Liver (tissue), 9 donors: ENCODE measurements around the gene RPS28. TPM values are rescaled to one million over a fixed set of nuclear protein-coding genes. Genes with fewer than 3 reads are reported as not detected.
"Not testable (repeated sequence)": the region's sequence is repeated elsewhere in the genome, so short reads cannot be mapped to it uniquely, and the experiment has no call there.

Source experiments
- DNase-seq: peaks from one replicate; pipeline ENCODE4 v3.0.0-alpha.2; 2017; ENCODE audit warnings: low spot score
- H3K27ac ChIP-seq, 2 donors: one replicate each; pipeline ENCODE4 v1.7.0; 2013; ENCODE audit warnings: inconsistent platforms in 2 of 2, low read length in 2 of 2, control low read depth in 1 of 2, low read depth in 1 of 2, mild to moderate bottlenecking in 1 of 2
- H3K27me3 ChIP-seq, 4 donors: one replicate each; pipeline versions ENCODE4 v1.6.1 to v1.7.0; 2013; ENCODE audit warnings: low read length in 3 of 4, inconsistent platforms in 1 of 4, mild to moderate bottlenecking in 1 of 4, moderate library complexity in 1 of 4; ENCODE audit not compliant: control insufficient read depth in 4 of 4, insufficient read depth in 4 of 4
- H3K36me3 ChIP-seq, 4 donors: one replicate each; pipeline versions ENCODE4 v1.6.1 to v1.7.0; 2013; ENCODE audit warnings: low read length in 3 of 4, mild to moderate bottlenecking in 3 of 4, low read depth in 1 of 4, moderate library complexity in 1 of 4; ENCODE audit not compliant: control insufficient read depth in 4 of 4, insufficient read depth in 3 of 4
- H3K4me1 ChIP-seq, 4 donors: one replicate each; pipeline versions ENCODE4 v1.6.1 to v1.7.0; 2013; ENCODE audit warnings: low read length in 3 of 4, mild to moderate bottlenecking in 3 of 4, moderate library complexity in 1 of 4; ENCODE audit not compliant: control insufficient read depth in 4 of 4, insufficient read depth in 4 of 4
- H3K4me3 ChIP-seq, 3 donors: one replicate each; pipeline versions ENCODE4 v1.6.1 to v1.7.0; 2013; ENCODE audit warnings: low read length in 3 of 3, control low read depth in 1 of 3, low read depth in 1 of 3, mild to moderate bottlenecking in 1 of 3
- H3K9ac ChIP-seq, 2 donors: one replicate each; pipeline ENCODE4 v1.7.0; 2013; ENCODE audit warnings: low read length in 2 of 2, mild to moderate bottlenecking in 2 of 2, moderate library complexity in 2 of 2, control low read depth in 1 of 2, low read depth in 1 of 2
- H3K9me3 ChIP-seq, 4 donors: one replicate each; pipeline versions ENCODE4 v1.6.1 to v1.7.0; 2013; ENCODE audit warnings: low read length in 3 of 4; ENCODE audit not compliant: control insufficient read depth in 4 of 4
- ATF3 ChIP-seq: IDR thresholded peaks from 2 replicates; pipeline ENCODE4 v1.6.1; 2016; ENCODE audit warnings: antibody characterized with exemption
- EGR1 ChIP-seq, 2 donors: IDR thresholded peaks; 2 replicates each; pipeline ENCODE4 v1.6.1; 2016 to 2018; ENCODE audit warnings: antibody characterized with exemption in 2 of 2, low read depth in 2 of 2
- FOXA1 ChIP-seq: IDR thresholded peaks from 2 replicates; pipeline ENCODE4 v1.6.1; 2016; ENCODE audit warnings: antibody characterized with exemption
- FOXA2 ChIP-seq: IDR thresholded peaks from 2 replicates; pipeline ENCODE4 v1.6.1; 2016; ENCODE audit warnings: antibody characterized with exemption
- GABPA ChIP-seq, 2 donors: IDR thresholded peaks in 1 of 2; conservative IDR thresholded peaks in 1 of 2; 2 replicates each; pipeline ENCODE4 v1.6.1; 2016; ENCODE audit warnings: antibody characterized with exemption in 2 of 2, mild to moderate bottlenecking in 1 of 2, moderate library complexity in 1 of 2
- HNF4A ChIP-seq, 2 donors: conservative IDR thresholded peaks; 2 replicates each; pipeline ENCODE4 v1.6.1; 2016; ENCODE audit warnings: antibody characterized with exemption in 2 of 2, mild to moderate bottlenecking in 2 of 2
- HNF4G ChIP-seq: IDR thresholded peaks from 2 replicates; pipeline ENCODE4 v1.6.1; 2016; ENCODE audit warnings: antibody characterized with exemption
- JUND ChIP-seq, 2 donors: IDR thresholded peaks; 2 replicates each; pipeline ENCODE4 v1.6.1; 2016; ENCODE audit warnings: antibody characterized with exemption in 2 of 2
- NR2F2 ChIP-seq: IDR thresholded peaks from 2 replicates; pipeline ENCODE4 v1.6.1; 2016; ENCODE audit warnings: antibody characterized with exemption
- RAD21 ChIP-seq, 2 donors: IDR thresholded peaks; 2 replicates each; pipeline ENCODE4 v1.6.1; 2016; ENCODE audit warnings: antibody characterized with exemption in 2 of 2, mild to moderate bottlenecking in 2 of 2
- REST ChIP-seq: IDR thresholded peaks from 2 replicates; pipeline ENCODE4 v1.6.1; 2016; ENCODE audit warnings: antibody characterized with exemption, mild to moderate bottlenecking
- RXRA ChIP-seq, 2 donors: IDR thresholded peaks; 2 replicates each; pipeline ENCODE4 v1.6.1; 2017 to 2018; ENCODE audit warnings: antibody characterized with exemption in 2 of 2, mild to moderate bottlenecking in 1 of 2
- SP1 ChIP-seq: IDR thresholded peaks from 2 replicates; pipeline ENCODE4 v1.6.1; 2018; ENCODE audit warnings: antibody characterized with exemption, mild to moderate bottlenecking
- TAF1 ChIP-seq: conservative IDR thresholded peaks from 2 replicates; pipeline ENCODE4 v1.6.1; 2016; ENCODE audit warnings: antibody characterized with exemption, mild to moderate bottlenecking
- YY1 ChIP-seq: IDR thresholded peaks from 2 replicates; pipeline ENCODE4 v1.6.1; 2016; ENCODE audit warnings: antibody characterized with exemption, mild to moderate bottlenecking
- ZBTB33 ChIP-seq: IDR thresholded peaks from 2 replicates; pipeline ENCODE4 v1.6.1; 2016; ENCODE audit warnings: antibody characterized with exemption
- WGBS: extraction: QIAGEN DNeasy Blood & Tissue Kit; methylation state at CpG from one replicate; pipeline ENCODE4 v1.1.7; 2013; 5-methylcytosine and 5-hydroxymethylcytosine counted together
- polyA plus RNA-seq, 2 donors: library from polyadenylated mRNA; stranded (reverse) in 1 of 2; unstranded in 1 of 2; fragments of 200-250 nt in 1 of 2; fragments of >200 nt in 1 of 2; fragmentation: Nextera tagmentation in 1 of 2; extraction: Ambion mirVana in 1 of 2; gene quantifications; one replicate each; pipeline versions ENCODE4 v1.2.1 to v1.2.3, GENCODE V29; 2013 to 2015
- total RNA-seq, 2 donors: library from RNA; depleted of rRNA; stranded (reverse); fragments of >200 nt; gene quantifications; one replicate each; pipeline ENCODE4 v1.2.3, GENCODE V29; 2014
- TF ChIP-seq, protein P1 (sequence below): IDR thresholded peaks from 2 replicates; pipeline ENCODE4 v1.6.1; 2016; ENCODE audit warnings: antibody characterized with exemption
- TF ChIP-seq, protein P2 (sequence below): fragments of 150-350 bp; IDR thresholded peaks from 2 replicates; pipeline ENCODE4 v1.5.1; 2017; ENCODE audit warnings: improper control_type of control experiment, low read depth, low read length; ENCODE audit not compliant: missing input control
- donor health status: healthy.
- donor health status: healthy.
- donor health status: healthy.
- donor health status: healthy.
- donor health status: healthy.

Gene RPS28
- total and polyA plus RNA-seq, 4 donors, result 74.7 to 467 (median 265) TPM

- H3K9me3 ChIP-seq, result no peaks in the 10 kb centered on the region
- 79% methylated on average over 16 of the region's 16 CpGs for WGBS
- H3K36me3 ChIP-seq, result peaks cover 10 to 44% (median 19%) of the 10 kb centered on the region in 4 donors
- peaks cover 5 to 24% (median 16%) of the 10 kb centered on the region in 4 donors for H3K4me1 ChIP-seq
- no peak overlapping the region for H3K27ac ChIP-seq
- no peak overlapping the region for H3K4me3 ChIP-seq
- no peak for DNase-seq
- no peaks in the 10 kb centered on the region for H3K27me3 ChIP-seq
- TF ChIP-seq JUND (IDR thresholded peaks at IDR 0.05) (no peak), NR2F2 (no peak), REST (no peak), ZBTB33 (no peak), YY1 (no peak), HNF4G (no peak), RAD21 (IDR thresholded peaks at IDR 0.05) (no peak), FOXA2 (no peak), ATF3 (no peak), FOXA1 (no peak), EGR1 (IDR thresholded peaks at IDR 0.05; ENCODE audit: low read depth in 2 of 2) (no peak), SP1 (no peak), HNF4A (conservative IDR thresholded peaks at IDR 0.05) (no peak), RXRA (IDR thresholded peaks at IDR 0.05) (no peak), GABPA (IDR thresholded peaks at IDR 0.05 in 1 of 2, conservative IDR thresholded peaks at IDR 0.05 in 1 of 2) (no peak), TAF1 (no peak)
- TF ChIP-seq, protein P1, sequence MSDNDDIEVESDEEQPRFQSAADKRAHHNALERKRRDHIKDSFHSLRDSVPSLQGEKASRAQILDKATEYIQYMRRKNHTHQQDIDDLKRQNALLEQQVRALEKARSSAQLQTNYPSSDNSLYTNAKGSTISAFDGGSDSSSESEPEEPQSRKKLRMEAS, result no peak
- TF ChIP-seq, protein P2, sequence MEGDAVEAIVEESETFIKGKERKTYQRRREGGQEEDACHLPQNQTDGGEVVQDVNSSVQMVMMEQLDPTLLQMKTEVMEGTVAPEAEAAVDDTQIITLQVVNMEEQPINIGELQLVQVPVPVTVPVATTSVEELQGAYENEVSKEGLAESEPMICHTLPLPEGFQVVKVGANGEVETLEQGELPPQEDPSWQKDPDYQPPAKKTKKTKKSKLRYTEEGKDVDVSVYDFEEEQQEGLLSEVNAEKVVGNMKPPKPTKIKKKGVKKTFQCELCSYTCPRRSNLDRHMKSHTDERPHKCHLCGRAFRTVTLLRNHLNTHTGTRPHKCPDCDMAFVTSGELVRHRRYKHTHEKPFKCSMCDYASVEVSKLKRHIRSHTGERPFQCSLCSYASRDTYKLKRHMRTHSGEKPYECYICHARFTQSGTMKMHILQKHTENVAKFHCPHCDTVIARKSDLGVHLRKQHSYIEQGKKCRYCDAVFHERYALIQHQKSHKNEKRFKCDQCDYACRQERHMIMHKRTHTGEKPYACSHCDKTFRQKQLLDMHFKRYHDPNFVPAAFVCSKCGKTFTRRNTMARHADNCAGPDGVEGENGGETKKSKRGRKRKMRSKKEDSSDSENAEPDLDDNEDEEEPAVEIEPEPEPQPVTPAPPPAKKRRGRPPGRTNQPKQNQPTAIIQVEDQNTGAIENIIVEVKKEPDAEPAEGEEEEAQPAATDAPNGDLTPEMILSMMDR, result no peak
- H3K9ac ChIP-seq, result no peak overlapping the region
Observed at GRCh38 chr19:8311461-8312260, 9.6 kb upstream of the RPS28 start.

- not testable (repeated sequence) for H3K27ac ChIP-seq, H3K9ac ChIP-seq, H3K4me3 ChIP-seq, DNase-seq, H3K27me3 ChIP-seq, H3K4me1 ChIP-seq, H3K9me3 ChIP-seq
- peaks cover 10 to 38% (median 19%) of the 10 kb centered on the region in 4 donors for H3K36me3 ChIP-seq
- 92% methylated on average over 11 of the region's 11 CpGs for WGBS
Observed at GRCh38 chr19:8314981-8315640, 6.2 kb upstream of the RPS28 start.
